ENCODE data around the gene MYH9. TPM values are rescaled to one million over a fixed set of nuclear protein-coding genes. Genes with fewer than 3 reads are reported as not detected.

The MYH9 gene
- total and polyA plus RNA-seq, 7 donors: 35.6 to 214 (median 92.0) TPM

- Histone ChIP-seq H3K9me3 (no peaks in the 10 kb centered on the region), H3K36me3 (ENCODE audit: insufficient read depth in 1 of 2, low read depth in 1 of 2) (peaks cover 26 to 100% of the 10 kb centered on the region in 2 donors), H3K27ac (no peak overlapping the region), H3K27me3 (ENCODE audit: insufficient read depth in 3 of 3, low read length in 2 of 3) (no peaks in the 10 kb centered on the region), H3K4me3 (no peak overlapping the region), H3K4me1 (no peaks in the 10 kb centered on the region)
- ATAC-seq: no peak
- intact Hi-C loops (cut with DNase I): no loop called here
- DNase-seq: peak in 1 of 2 donors; percentile 3
- WGBS, 3 donors: 85 to 88% (median 88%) methylated on average over 8 of the region's 8 CpGs
- TF ChIP-seq CTCF (IDR thresholded peaks at IDR 0.05): no peak
Measured at GRCh38 chr22:36298118-36298517, 89.6 kb downstream of the MYH9 start.

- 87 to 89% (median 89%) methylated on average over 19 of the region's 19 CpGs for WGBS, 3 donors
Measured at GRCh38 chr22:36297568-36297967, 90.2 kb downstream of the MYH9 start.

GRCh38 chr22:36296690-36297089, 91.1 kb downstream of the MYH9 start:
- ATAC-seq (no peak), DNase-seq (peak in 1 of 2 donors; percentile 21)
- Histone ChIP-seq H3K4me1 (no peaks in the 10 kb centered on the region), H3K27me3 (ENCODE audit: insufficient read depth in 3 of 3, low read length in 2 of 3) (no peaks in the 10 kb centered on the region), H3K36me3 (ENCODE audit: insufficient read depth in 1 of 2, low read depth in 1 of 2) (peaks cover 26 to 100% of the 10 kb centered on the region in 2 donors), H3K4me3 (no peak overlapping the region), H3K9me3 (no peaks in the 10 kb centered on the region), H3K27ac (no peak overlapping the region)
- TF ChIP-seq CTCF (IDR thresholded peaks at IDR 0.05): no peak
- intact Hi-C loops (cut with DNase I): no loop called here
- WGBS, 3 donors: 94 to 98% (median 95%) methylated on average over 13 to 15 of the region's 15 CpGs

More at GRCh38 chr22:36297568-36297967, 90.2 kb downstream of the MYH9 start:
- H3K27me3 ChIP-seq (ENCODE audit: insufficient read depth in 3 of 3, low read length in 2 of 3): no peaks in the 10 kb centered on the region
- peaks cover 26 to 100% of the 10 kb centered on the region in 2 donors for H3K36me3 ChIP-seq (ENCODE audit: insufficient read depth in 1 of 2, low read depth in 1 of 2)
- TF ChIP-seq CTCF (IDR thresholded peaks at IDR 0.05): no peak
- ATAC-seq (no peak), DNase-seq (peak in 1 of 2 donors; percentile 20)
- H3K4me1 ChIP-seq: no peaks in the 10 kb centered on the region
- H3K9me3 ChIP-seq: no peaks in the 10 kb centered on the region
- no peak overlapping the region for H3K27ac ChIP-seq
- H3K4me3 ChIP-seq: no peak overlapping the region
- intact Hi-C loops (cut with DNase I): no loop called here

- no peaks in the 10 kb centered on the region for H3K9me3 ChIP-seq
Measured at GRCh38 chr22:36295247-36295646, 92.5 kb downstream of the MYH9 start.

More at GRCh38 chr22:36295247-36295646, 92.5 kb downstream of the MYH9 start:
- Histone ChIP-seq H3K27ac (no peak overlapping the region), H3K27me3 (ENCODE audit: insufficient read depth in 3 of 3, low read length in 2 of 3) (no peaks in the 10 kb centered on the region), H3K4me3 (no peak overlapping the region), H3K4me1 (no peaks in the 10 kb centered on the region), H3K36me3 (ENCODE audit: insufficient read depth in 1 of 2, low read depth in 1 of 2) (peaks cover 21 to 91% of the 10 kb centered on the region in 2 donors)
- TF ChIP-seq CTCF (IDR thresholded peaks at IDR 0.05): no peak
- DNase-seq: peak in 1 of 2 donors; percentile 24
- no peak for ATAC-seq
- intact Hi-C loops (cut with DNase I): no loop called here
- 80 to 93% (median 92%) methylated on average over 7 of the region's 7 CpGs for WGBS, 3 donors

Measured in psoas muscle (tissue), 8 donors.